H1 (cell line): Measurements from ENCODE around the gene ARR3. TPM values are rescaled to one million over a fixed set of nuclear protein-coding genes. Genes with fewer than 3 reads are reported as not detected.

Source experiments
- CTCF ChIA-PET: fragments of 300-600 bp; sonication (Branson Sonifier 250); formaldehyde crosslinking; loops from one replicate; lab custom pipeline; 2021; ENCODE audit not compliant: partially characterized antibody; lab: Charles Lee
- POLR2A ChIA-PET: fragments of 300-600 bp; sonication (Branson Sonifier 250); formaldehyde crosslinking; loops from one replicate; lab custom pipeline; 2021; ENCODE audit warnings: inconsistent platforms; ENCODE audit not compliant: partially characterized antibody; lab: Charles Lee
- DNase-seq, 2 experiments: peaks; one replicate each; pipeline versions ENCODE4 v3.0.0 to v3.0.0-alpha.2; 2010 to 2022; ENCODE audit warnings: low spot score in 2 of 2, low read depth in 1 of 2, mixed read lengths in 1 of 2
- FAIRE-seq: peaks from 2 replicates; lab custom pipeline; 2011; peaks lifted over from hg19 to GRCh38; lab: Jason Lieb, UNC
- H2AFZ ChIP-seq: 2 replicates; pipeline ENCODE4 v1.8.1; 2012; ENCODE audit warnings: low read length, inconsistent platforms
- H2AK5ac ChIP-seq: 2 replicates; pipeline ENCODE4 v1.6.1; 2013; ENCODE audit warnings: low read depth, low read length
- H2BK120ac ChIP-seq: replicated peaks from 2 replicates; pipeline ENCODE3; 2013; ENCODE audit warnings: low read depth, low read length, inconsistent platforms
- H2BK12ac ChIP-seq: 2 replicates; pipeline ENCODE4 v1.6.1; 2013; ENCODE audit warnings: low read depth, low read length
- H2BK15ac ChIP-seq: 2 replicates; pipeline ENCODE4 v1.6.1; 2013; ENCODE audit warnings: low read length
- H2BK20ac ChIP-seq: 2 replicates; pipeline ENCODE4 v1.6.1; 2013; ENCODE audit warnings: low read length
- H2BK5ac ChIP-seq: 2 replicates; pipeline ENCODE4 v1.6.1; 2013; ENCODE audit warnings: low read depth, low read length
- H3K14ac ChIP-seq: 2 replicates; pipeline ENCODE4 v1.6.1; 2013; ENCODE audit warnings: inconsistent platforms; ENCODE audit not compliant: insufficient read length
- H3K18ac ChIP-seq: 2 replicates; pipeline ENCODE4 v1.6.1; 2013; ENCODE audit warnings: low read length; ENCODE audit errors: extremely low read depth
- H3K23ac ChIP-seq: 2 replicates; pipeline ENCODE4 v1.6.1; 2013; ENCODE audit warnings: inconsistent platforms; ENCODE audit not compliant: insufficient read length
- H3K23me2 ChIP-seq: 2 replicates; pipeline ENCODE4 v1.6.1; 2013; ENCODE audit warnings: low read depth, low read length
- H3K27ac ChIP-seq: 2 replicates; pipeline ENCODE4 v1.6.1; 2011; ENCODE audit warnings: low read depth, low read length, inconsistent platforms
- H3K27me3 ChIP-seq, 4 experiments: replicated peaks in 1 of 4; 1 replicate in 1 of 4; 2 replicates in 3 of 4; pipeline versions ENCODE4 v1.6.1 to v1.8.1; 2011 to 2013; ENCODE audit warnings: low read length in 3 of 4, mild to moderate bottlenecking in 3 of 4, inconsistent platforms in 2 of 4, mixed read lengths in 2 of 4, moderate library complexity in 1 of 4; ENCODE audit not compliant: control insufficient read depth in 3 of 4, insufficient read depth in 3 of 4; ENCODE audit errors: extremely low read depth in 1 of 4
- H3K36me3 ChIP-seq, 4 experiments: 2 replicates each; pipeline versions ENCODE4 v1.6.1 to v1.8.1; 2011 to 2013; ENCODE audit warnings: mild to moderate bottlenecking in 4 of 4, low read length in 3 of 4, moderate library complexity in 2 of 4, control low read depth in 1 of 4, inconsistent platforms in 1 of 4; ENCODE audit not compliant: insufficient read depth in 4 of 4, control insufficient read depth in 2 of 4
- H3K4ac ChIP-seq: replicated peaks from 2 replicates; pipeline ENCODE3; 2013; ENCODE audit warnings: low read length, low read depth, mixed read lengths, inconsistent platforms; ENCODE audit not compliant: insufficient read length
- H3K4me1 ChIP-seq, 4 experiments: replicated peaks in 1 of 4; 1 replicate in 1 of 4; 2 replicates in 3 of 4; pipeline versions ENCODE4 v1.6.1 to v1.8.1; 2011 to 2013; ENCODE audit warnings: low read length in 3 of 4, inconsistent platforms in 2 of 4, mixed read lengths in 1 of 4; ENCODE audit not compliant: insufficient read depth in 4 of 4, control insufficient read depth in 3 of 4
- H3K4me2 ChIP-seq, 2 experiments: 2 replicates each; pipeline versions ENCODE4 v1.6.1 to v1.8.1; 2011 to 2013; ENCODE audit warnings: low read depth in 2 of 2, low read length in 2 of 2, control low read depth in 1 of 2, inconsistent platforms in 1 of 2, mild to moderate bottlenecking in 1 of 2; ENCODE audit not compliant: insufficient read depth in 1 of 2
- H3K4me3 ChIP-seq, 4 experiments: fragments of 200-600, 300-600 bp in 1 of 4; sonication (generic), shearing (Covaris generic), sonication (Bioruptor Twin) in 1 of 4; 2 replicates each; pipeline versions ENCODE4 v1.5.1 to v1.8.1; 2011 to 2016; ENCODE audit warnings: low read length in 4 of 4, low read depth in 3 of 4, control low read depth in 2 of 4, inconsistent platforms in 2 of 4, mild to moderate bottlenecking in 2 of 4, mixed read lengths in 1 of 4, moderate library complexity in 1 of 4; ENCODE audit not compliant: insufficient read depth in 2 of 4; ENCODE audit errors: extremely low read depth in 1 of 4
- H3K56ac ChIP-seq: replicated peaks from 2 replicates; pipeline ENCODE3; 2013; ENCODE audit warnings: low read depth, mild to moderate bottlenecking, mixed read lengths, low read length, inconsistent platforms; ENCODE audit not compliant: insufficient read length
- H3K79me1 ChIP-seq: 2 replicates; pipeline ENCODE4 v1.6.1; 2013; ENCODE audit warnings: low read depth, low read length, control low read depth
- H3K79me2 ChIP-seq, 2 experiments: 2 replicates each; pipeline versions ENCODE4 v1.6.1 to v1.8.1; 2012 to 2013; ENCODE audit warnings: low read length in 2 of 2, mild to moderate bottlenecking in 2 of 2, inconsistent platforms in 1 of 2; ENCODE audit not compliant: insufficient read depth in 2 of 2, control insufficient read depth in 1 of 2
- H3K9ac ChIP-seq, 4 experiments: replicated peaks in 1 of 4; 1 replicate in 1 of 4; 2 replicates in 3 of 4; pipeline versions ENCODE4 v1.6.1 to v1.8.1; 2011 to 2013; ENCODE audit warnings: low read depth in 3 of 4, low read length in 3 of 4, control low read depth in 2 of 4, mild to moderate bottlenecking in 2 of 4, moderate library complexity in 2 of 4, inconsistent platforms in 1 of 4; ENCODE audit errors: extremely low read depth in 1 of 4
- H3K9me3 ChIP-seq, 2 experiments: 2 replicates each; pipeline versions ENCODE4 v1.6.1 to v1.8.1; 2012 to 2013; ENCODE audit warnings: mild to moderate bottlenecking in 2 of 2, moderate library complexity in 2 of 2, control low read depth in 1 of 2, inconsistent platforms in 1 of 2, low read depth in 1 of 2, low read length in 1 of 2, mixed read lengths in 1 of 2; ENCODE audit not compliant: insufficient read depth in 2 of 2
- H4K20me1 ChIP-seq, 2 experiments: replicated peaks in 1 of 2; 2 replicates each; pipeline versions ENCODE3 to v1.8.1; 2011 to 2013; ENCODE audit warnings: inconsistent platforms in 2 of 2, low read length in 2 of 2, mild to moderate bottlenecking in 1 of 2; ENCODE audit not compliant: insufficient read depth in 2 of 2, control insufficient read depth in 1 of 2
- H4K5ac ChIP-seq: 2 replicates; pipeline ENCODE4 v1.6.1; 2013; ENCODE audit warnings: low read length, low read depth, mixed read lengths, inconsistent platforms; ENCODE audit not compliant: insufficient read length
- H4K8ac ChIP-seq: 2 replicates; pipeline ENCODE4 v1.8.0; 2013; ENCODE audit warnings: mild to moderate bottlenecking, moderate library complexity, low read length, inconsistent platforms; ENCODE audit not compliant: insufficient read depth; ENCODE audit errors: extremely low read depth
- H4K91ac ChIP-seq: replicated peaks from 2 replicates; pipeline ENCODE3; 2013; ENCODE audit warnings: low read length, mixed read lengths, inconsistent platforms; ENCODE audit not compliant: insufficient read length
- CHD2 ChIP-seq: IDR thresholded peaks from 2 replicates; pipeline ENCODE4 v1.6.1; 2012; ENCODE audit warnings: low read length, improper control_type of control experiment
- CTBP2 ChIP-seq: IDR thresholded peaks from 2 replicates; pipeline ENCODE4 v1.7.0; 2011; ENCODE audit warnings: borderline replicate concordance, mild to moderate bottlenecking, moderate library complexity, mixed read lengths, low read length; ENCODE audit not compliant: insufficient read depth, insufficient read length
- NRF1 ChIP-seq: IDR thresholded peaks from 2 replicates; pipeline ENCODE4 v1.6.1; 2011; ENCODE audit warnings: mild to moderate bottlenecking, low read depth, low read length, improper control_type of control experiment
- RNF2 ChIP-seq: fragments of 200-900, 300-1000 bp; sonication (generic); IDR thresholded peaks from 2 replicates; pipeline ENCODE4 v1.7.1; 2016; ENCODE audit warnings: borderline replicate concordance, low read depth, mild to moderate bottlenecking, antibody characterized with exemption, low read length; ENCODE audit not compliant: poor library complexity, severe bottlenecking; ENCODE audit errors: missing control alignments
- SP4 ChIP-seq: IDR thresholded peaks from 2 replicates; pipeline ENCODE4 v1.6.1; 2012; ENCODE audit warnings: low read length, inconsistent platforms
- TCF12 ChIP-seq: IDR thresholded peaks from 2 replicates; pipeline ENCODE4 v1.6.1; 2011; ENCODE audit warnings: low read depth, mild to moderate bottlenecking, low read length
- WGBS, 2 experiments: shearing (Covaris generic) in 1 of 2; methylation state at CpG; one replicate each; pipeline versions ENCODE4 v1.1.6 to v1.1.7; 2013 to 2015; ENCODE audit warnings: low lambda C conversion rate in 2 of 2, mixed read lengths in 2 of 2, inconsistent platforms in 1 of 2, low coverage in 1 of 2, missing lambda C conversion rate in 1 of 2; ENCODE audit not compliant: insufficient replicate concordance in 2 of 2, insufficient coverage in 1 of 2, insufficient read length in 1 of 2; ENCODE audit errors: extremely low coverage in 1 of 2, missing lambda C conversion rate in 1 of 2; 5-methylcytosine and 5-hydroxymethylcytosine counted together
- polyA plus RNA-seq, 7 experiments: library from polyadenylated mRNA; depleted of rRNA in 3 of 7; stranded (reverse) in 5 of 7; unstranded in 2 of 7; fragments of >200 nt in 5 of 7; fragments of 200-250 nt in 2 of 7; gene quantifications; 1 replicate in 5 of 7; 2 replicates in 1 of 7; 4 replicates in 1 of 7; pipeline versions ENCODE4 v1.2.1 to v1.2.3, GENCODE V29; 2011 to 2013; ENCODE audit warnings: missing spikeins in 2 of 7, mixed read lengths in 2 of 7
- total RNA-seq: library from RNA; stranded (reverse); fragmentation: NEBNext Ultra II Directional; extraction: Animal tissue kit (Norgen Biotek cat#: 25700); gene quantifications from 2 replicates; pipeline ENCODE4 v1.2.1, GENCODE V29; 2021

ARR3 gene
- total and polyA plus RNA-seq, 2 of the 8 experiments (the other 6 are each of a cell fraction or from before 2014, with no cell fraction given): not detected

GRCh38 chrX:70279081-70279480 lies 10.9 kb downstream of the ARR3 start:
- Histone ChIP-seq H3K27ac (no peak overlapping the region), H3K4me1 (no peaks in the 10 kb centered on the region), H2BK5ac (no peak overlapping the region), H3K9ac (no peak overlapping the region), H3K79me1 (no peaks in the 10 kb centered on the region), H2BK120ac (no peak overlapping the region), H3K56ac (no peak overlapping the region), H2AK5ac (no peak overlapping the region), H4K20me1 (no peaks in the 10 kb centered on the region), H3K4ac (no peak overlapping the region), H3K18ac (no peak overlapping the region), H3K4me3 (no peak overlapping the region), H3K4me2 (no peak overlapping the region), H3K23me2 (no peaks in the 10 kb centered on the region), H4K91ac (no peak overlapping the region), H2BK12ac (no peak overlapping the region), H2BK15ac (no peak overlapping the region), H3K79me2 (no peaks in the 10 kb centered on the region), H2BK20ac (no peak overlapping the region), H4K5ac (no peak overlapping the region), H4K8ac (no peak overlapping the region), H3K23ac (no peak overlapping the region), H3K27me3 (no peaks in the 10 kb centered on the region), H3K36me3 (no peaks in the 10 kb centered on the region), H3K14ac (no peak overlapping the region), H2AFZ (no peak overlapping the region), H3K9me3 (no peaks in the 10 kb centered on the region)
- FAIRE-seq (no peak), DNase-seq (no peak)
- ChIA-PET POLR2A (interaction anchor here (0.6 to 1.3 kb wide), 2 partner anchors 224 to 290 kb away, joined by 3 to 4 read pairs; no protein-coding TSS in a partner anchor), CTCF (no interaction called here)
- WGBS, 2 experiments: 88% methylated on average over 3 of the region's 3 CpGs; no CpG with 5 or more reads in 1 of the 2 experiments
- TF ChIP-seq TCF12 (no peak), NRF1 (no peak), RNF2 (no peak), SP4 (no peak), CHD2 (no peak), CTBP2 (no peak)
